Activated effector memory CD4-positive, alpha-beta T cell treated with Interleukin-2 at 50 U/mL for 16 hours (primary cell): ENCODE results near the gene ST6GALNAC1.

Experiments
- DNase-seq: peaks from one replicate; pipeline ENCODE4 v3.0.0-alpha.2; 2020

ST6GALNAC1 gene

GRCh38 chr17:76675648-76676047, 32.1 kb upstream of the ST6GALNAC1 start:
- no peak for DNase-seq

- no peak for DNase-seq
These were observed 31.0 kb upstream of the ST6GALNAC1 start for GRCh38 chr17:76674600-76674999.

GRCh38 chr17:76673729-76674128, 30.2 kb upstream of the ST6GALNAC1 start:
- DNase-seq = no peak

GRCh38 chr17:76672892-76673291, 29.3 kb upstream of the ST6GALNAC1 start:
- DNase-seq = no peak

GRCh38 chr17:76672270-76672851, 28.8 kb upstream of the ST6GALNAC1 start:
- no peak for DNase-seq

- DNase-seq = no peak
These were observed 28.3 kb upstream of the ST6GALNAC1 start for GRCh38 chr17:76671912-76672262.

- DNase-seq = peak; percentile 98
These were observed 27.8 kb upstream of the ST6GALNAC1 start for GRCh38 chr17:76671123-76671911.

- DNase-seq = no peak
These were observed 27.2 kb upstream of the ST6GALNAC1 start for GRCh38 chr17:76670718-76671122.

- no peak for DNase-seq
These were observed 26.6 kb upstream of the ST6GALNAC1 start for GRCh38 chr17:76670020-76670717.

GRCh38 chr17:76667786-76668453, 24.4 kb upstream of the ST6GALNAC1 start:
- no peak for DNase-seq

- no peak for DNase-seq
These were observed 23.9 kb upstream of the ST6GALNAC1 start for GRCh38 chr17:76667491-76667755.

GRCh38 chr17:76660656-76661042, 17.1 kb upstream of the ST6GALNAC1 start:
- no peak for DNase-seq

- DNase-seq = peak; percentile 29
These were observed 16.5 kb upstream of the ST6GALNAC1 start for GRCh38 chr17:76659928-76660655.

GRCh38 chr17:76658242-76658662, 14.7 kb upstream of the ST6GALNAC1 start:
- no peak for DNase-seq

GRCh38 chr17:76657505-76658241, 14.1 kb upstream of the ST6GALNAC1 start:
- DNase-seq = no peak

- no peak for DNase-seq
These were observed 10.9 kb upstream of the ST6GALNAC1 start for GRCh38 chr17:76654408-76654807.

- DNase-seq = no peak
These were observed 6.9 kb upstream of the ST6GALNAC1 start for GRCh38 chr17:76650504-76650903.

- no peak for DNase-seq
These were observed 3.2 kb upstream of the ST6GALNAC1 start for GRCh38 chr17:76646712-76647111.

GRCh38 chr17:76645481-76645880, 1.9 kb upstream of the ST6GALNAC1 start:
- no peak for DNase-seq

GRCh38 chr17:76644995-76645394, 1.4 kb upstream of the ST6GALNAC1 start:
- no peak for DNase-seq

- DNase-seq = no peak
These were observed 563 bp downstream of the ST6GALNAC1 start for GRCh38 chr17:76642994-76643393.

GRCh38 chr17:76642032-76642561, 1.5 kb downstream of the ST6GALNAC1 start:
- DNase-seq = no peak
